HG03460 (cell line): ENCODE results near the gene DDX1.
"Not testable (repeated sequence)": the region's sequence is repeated elsewhere in the genome, so short reads cannot be mapped to it uniquely, and the experiment has no call there.

ENCODE experiments used
- ATAC-seq: cut with Tn5 transposase; IDR thresholded peaks from one replicate; pipeline ENCODE4 v1.9.1; 2021; ENCODE audit not compliant: unreplicated experiment

DDX1 gene

GRCh38 chr2:15614545-15615300, 23.1 kb downstream of the DDX1 start:
- no peak for ATAC-seq

- no peak for ATAC-seq
Measured at GRCh38 chr2:15615301-15615920, 23.7 kb downstream of the DDX1 start.

- ATAC-seq: no peak
Measured at GRCh38 chr2:15616429-15616828, 24.8 kb downstream of the DDX1 start.

- ATAC-seq: no peak
Measured at GRCh38 chr2:15616850-15617777, 25.4 kb downstream of the DDX1 start.

GRCh38 chr2:15617778-15618448, 26.2 kb downstream of the DDX1 start:
- no peak for ATAC-seq

- no peak for ATAC-seq
Measured at GRCh38 chr2:15618449-15618855, 26.8 kb downstream of the DDX1 start.

GRCh38 chr2:15619076-15619475, 27.4 kb downstream of the DDX1 start:
- no peak for ATAC-seq

- ATAC-seq: no peak
Measured at GRCh38 chr2:15619510-15619909, 27.8 kb downstream of the DDX1 start.

- no peak for ATAC-seq
Measured at GRCh38 chr2:15619938-15620337, 28.3 kb downstream of the DDX1 start.

GRCh38 chr2:15620340-15620739, 28.7 kb downstream of the DDX1 start:
- no peak for ATAC-seq

- no peak for ATAC-seq
Measured at GRCh38 chr2:15620857-15621471, 29.3 kb downstream of the DDX1 start.

- ATAC-seq: not testable (repeated sequence)
Measured at GRCh38 chr2:15621472-15621870, 29.8 kb downstream of the DDX1 start.

GRCh38 chr2:15622214-15622613, 30.5 kb downstream of the DDX1 start:
- no peak for ATAC-seq

GRCh38 chr2:15622614-15623480, 31.2 kb downstream of the DDX1 start:
- ATAC-seq: no peak

GRCh38 chr2:15623481-15623796, 31.8 kb downstream of the DDX1 start:
- no peak for ATAC-seq

GRCh38 chr2:15623898-15624541, 32.4 kb downstream of the DDX1 start:
- no peak for ATAC-seq

GRCh38 chr2:15624903-15625302, 33.2 kb downstream of the DDX1 start:
- ATAC-seq: no peak

GRCh38 chr2:15625344-15626036, 33.8 kb downstream of the DDX1 start:
- no peak for ATAC-seq

GRCh38 chr2:15626126-15626525, 34.5 kb downstream of the DDX1 start:
- ATAC-seq: no peak
